NCI-H345 (cell line): Measurements from ENCODE around the gene MUC5AC.
"Not testable (repeated sequence)": the region's sequence is repeated elsewhere in the genome, so short reads cannot be mapped to it uniquely, and the experiment has no call there.

ENCODE experiments used
- DNase-seq: peaks from one replicate; lab custom pipeline; 2025; lab: John Stamatoyannopoulos, UW

The MUC5AC gene

GRCh38 chr11:1177771-1178090 lies 20.0 kb downstream of the MUC5AC start:
- DNase-seq = no peak

- no peak for DNase-seq
Observed at GRCh38 chr11:1178201-1178885, 20.6 kb downstream of the MUC5AC start.

- DNase-seq = no peak
Observed at GRCh38 chr11:1178906-1179305, 21.2 kb downstream of the MUC5AC start.

- DNase-seq = no peak
Observed at GRCh38 chr11:1179641-1180040, 21.9 kb downstream of the MUC5AC start.

- no peak for DNase-seq
Observed at GRCh38 chr11:1180171-1180570, 22.4 kb downstream of the MUC5AC start.

GRCh38 chr11:1180947-1181391 lies 23.2 kb downstream of the MUC5AC start:
- no peak for DNase-seq

GRCh38 chr11:1181420-1181819 lies 23.7 kb downstream of the MUC5AC start:
- DNase-seq = no peak

GRCh38 chr11:1181853-1182535 lies 24.2 kb downstream of the MUC5AC start:
- no peak for DNase-seq

GRCh38 chr11:1184139-1184538 lies 26.4 kb downstream of the MUC5AC start:
- not testable (repeated sequence) for DNase-seq

- DNase-seq = not testable (repeated sequence)
Observed at GRCh38 chr11:1188451-1189130, 30.8 kb downstream of the MUC5AC start.

GRCh38 chr11:1189816-1190215 lies 32.1 kb downstream of the MUC5AC start:
- DNase-seq = not testable (repeated sequence)

GRCh38 chr11:1191786-1192470 lies 34.2 kb downstream of the MUC5AC start:
- DNase-seq = not testable (repeated sequence)

GRCh38 chr11:1192741-1193325 lies 35.1 kb downstream of the MUC5AC start:
- no peak for DNase-seq

- no peak for DNase-seq
Observed at GRCh38 chr11:1193326-1194230, 35.8 kb downstream of the MUC5AC start.

GRCh38 chr11:1194231-1194976 lies 36.7 kb downstream of the MUC5AC start:
- DNase-seq = no peak

- DNase-seq = no peak
Observed at GRCh38 chr11:1194977-1195681, 37.4 kb downstream of the MUC5AC start.

- no peak for DNase-seq
Observed at GRCh38 chr11:1195682-1196515, 38.1 kb downstream of the MUC5AC start.

- DNase-seq = no peak
Observed at GRCh38 chr11:1196516-1197391, 39.0 kb downstream of the MUC5AC start.
